Measurements from ENCODE around the gene DEPDC4. TPM values are rescaled to one million over a fixed set of nuclear protein-coding genes. Genes with fewer than 3 reads are reported as not detected.

The DEPDC4 gene
- total and polyA plus RNA-seq, 2 of the 13 experiments (the other 11 are each of a cell fraction or from before 2014, with no cell fraction given), result 2.2 to 5.7 TPM

- H3K4me1 ChIP-seq (ENCODE audit: insufficient read depth, low read length), result peaks cover 55% of the 10 kb centered on the region
- no peak overlapping the region for H3K4me3 ChIP-seq (replicated peaks in 1 of 3; ENCODE audit: insufficient read depth in 1 of 3, low read depth in 2 of 3, low read length in 3 of 3)
- H3K27me3 ChIP-seq (ENCODE audit: control insufficient read depth in 1 of 2, insufficient read depth in 2 of 2, low read length in 2 of 2), result no peaks in the 10 kb centered on the region
- peaks cover 3 to 28% of the 10 kb centered on the region in 2 experiments; a peak in 3 of 5 replicates for H3K36me3 ChIP-seq (replicated peaks in 1 of 2; ENCODE audit: control insufficient read depth in 1 of 2, insufficient read depth in 2 of 2, low read length in 2 of 2)
- in situ Hi-C loops (cut with HindIII; ENCODE audit: extremely low pct_ligation_motif_present, low pct_unique_long_range_greater_than_20kb), result no loop called here
- no TSS peak for BruUV-seq (replicated peaks)
- H3K27ac ChIP-seq (ENCODE audit: extremely low read length, insufficient read depth, low read length), result no peak overlapping the region
- H4K20me1 ChIP-seq (ENCODE audit: insufficient read depth, low read length), result no peaks in the 10 kb centered on the region
- WGBS (ENCODE audit: low lambda C conversion rate), result 90% methylated on average over 1 of the region's 1 CpG
- ChIA-PET CTCF (ENCODE audit: low intra/inter-chr PET ratio, low total read pairs) (no interaction called here), POLR2A (no interaction called here)
- TF ChIP-seq RFX3 (CRISPR knock-in tag; IDR thresholded peaks at IDR 0.05), result no peak
- TF ChIP-seq RCOR2 (CRISPR knock-in tag; IDR thresholded peaks at IDR 0.05), result no peak
- TF ChIP-seq ZNF605 (CRISPR knock-in tag; IDR thresholded peaks at IDR 0.05), result no peak
- no peak for TF ChIP-seq ZNF614 (CRISPR knock-in tag; IDR thresholded peaks at IDR 0.05; ENCODE audit: borderline replicate concordance)
- no peak for TF ChIP-seq ZNF207 (IDR thresholded peaks at IDR 0.05; ENCODE audit: borderline replicate concordance)
- no peak for TF ChIP-seq NR2F2 (IDR thresholded peaks at IDR 0.05; ENCODE audit: borderline replicate concordance, low read depth)
- no peak overlapping the region for H3K9ac ChIP-seq (ENCODE audit: insufficient read depth, low read depth, low read length)
- intact Hi-C loops (cut with micrococcal nuclease; ENCODE audit: unreplicated experiment), result no loop called here
- no peak overlapping the region for H2AFZ ChIP-seq (ENCODE audit: low read length)
- FAIRE-seq (no peak), DNase-seq (ENCODE audit: low spot score) (no peak), ATAC-seq (no peak)
- H3K79me2 ChIP-seq (ENCODE audit: insufficient read depth, low read length), result no peaks in the 10 kb centered on the region
- H3K4me2 ChIP-seq (ENCODE audit: low read depth, low read length), result no peak overlapping the region
- H3K9me3 ChIP-seq (ENCODE audit: low read length), result no peaks in the 10 kb centered on the region
Measured at GRCh38 chr12:100215209-100215608, 51.7 kb downstream of the DEPDC4 start.

DNA sequence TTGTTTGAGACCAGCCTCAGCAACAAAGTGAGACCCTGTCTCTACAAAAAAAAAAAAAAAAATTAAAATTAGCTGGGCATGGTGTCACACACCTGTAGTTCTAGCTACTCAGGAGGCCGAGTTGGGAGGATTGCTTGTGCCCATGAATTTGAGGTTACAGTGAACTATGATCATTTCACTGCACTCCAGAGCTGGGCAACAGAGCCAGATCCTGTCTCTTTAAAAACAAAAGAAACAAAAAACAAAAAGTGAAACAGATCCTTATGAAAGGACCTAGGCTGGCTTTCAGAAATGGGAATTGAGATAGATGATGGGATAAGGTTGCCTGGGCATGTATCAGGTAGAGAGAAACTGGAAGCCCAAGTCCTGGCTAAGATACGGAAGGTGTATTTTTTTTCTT is 52.4 kb downstream of the DEPDC4 start:
- CTCF ChIA-PET (ENCODE audit: low intra/inter-chr PET ratio, low total read pairs), result no interaction called here
- FAIRE-seq (no peak), DNase-seq (ENCODE audit: low spot score) (no peak), ATAC-seq (no peak)
- Histone ChIP-seq H3K27ac (ENCODE audit: extremely low read length, insufficient read depth, low read length) (no peak overlapping the region), H3K4me2 (ENCODE audit: low read depth, low read length) (no peak overlapping the region), H3K4me3 (replicated peaks in 1 of 3; ENCODE audit: insufficient read depth in 1 of 3, low read depth in 2 of 3, low read length in 3 of 3) (no peak overlapping the region), H3K36me3 (replicated peaks in 1 of 2; ENCODE audit: control insufficient read depth in 1 of 2, insufficient read depth in 2 of 2, low read length in 2 of 2) (peaks cover 3 to 26% of the 10 kb centered on the region in 2 experiments), H4K20me1 (ENCODE audit: insufficient read depth, low read length) (no peaks in the 10 kb centered on the region), H3K4me1 (ENCODE audit: insufficient read depth, low read length) (peaks cover 50% of the 10 kb centered on the region), H3K9ac (ENCODE audit: insufficient read depth, low read depth, low read length) (no peak overlapping the region), H3K79me2 (ENCODE audit: insufficient read depth, low read length) (no peaks in the 10 kb centered on the region), H2AFZ (ENCODE audit: low read length) (no peak overlapping the region), H3K27me3 (ENCODE audit: control insufficient read depth in 1 of 2, insufficient read depth in 2 of 2, low read length in 2 of 2) (no peaks in the 10 kb centered on the region), H3K9me3 (ENCODE audit: low read length) (no peaks in the 10 kb centered on the region)
- in situ Hi-C loops (cut with HindIII; ENCODE audit: extremely low pct_ligation_motif_present, low pct_unique_long_range_greater_than_20kb) (no loop called here), intact Hi-C loops (cut with micrococcal nuclease; ENCODE audit: unreplicated experiment) (no loop called here)
- TSS peak; percentile 9 for BruUV-seq (replicated peaks)
- 92% methylated on average over 2 of the region's 2 CpGs for WGBS (ENCODE audit: low lambda C conversion rate)
- TF ChIP-seq ZNF121 (CRISPR knock-in tag; IDR thresholded peaks at IDR 0.05) (peak; percentile 81), IRF1 (CRISPR knock-in tag; IDR thresholded peaks at IDR 0.05; ENCODE audit: low read depth) (no peak), ZNF770 (CRISPR knock-in tag; IDR thresholded peaks at IDR 0.05) (peak; percentile 85)
- POLR2A ChIA-PET, result no interaction called here
